Activated CD4-positive, alpha-beta T cell treated with anti-CD3 and anti-CD28 coated beads for 1 hour (primary cell): ENCODE results near the gene PARVA.
"Not testable (repeated sequence)": the region's sequence is repeated elsewhere in the genome, so short reads cannot be mapped to it uniquely, and the experiment has no call there.

Experiments
- DNase-seq: peaks from one replicate; pipeline ENCODE4 v3.0.0-alpha.2; 2020

PARVA gene, protein sequence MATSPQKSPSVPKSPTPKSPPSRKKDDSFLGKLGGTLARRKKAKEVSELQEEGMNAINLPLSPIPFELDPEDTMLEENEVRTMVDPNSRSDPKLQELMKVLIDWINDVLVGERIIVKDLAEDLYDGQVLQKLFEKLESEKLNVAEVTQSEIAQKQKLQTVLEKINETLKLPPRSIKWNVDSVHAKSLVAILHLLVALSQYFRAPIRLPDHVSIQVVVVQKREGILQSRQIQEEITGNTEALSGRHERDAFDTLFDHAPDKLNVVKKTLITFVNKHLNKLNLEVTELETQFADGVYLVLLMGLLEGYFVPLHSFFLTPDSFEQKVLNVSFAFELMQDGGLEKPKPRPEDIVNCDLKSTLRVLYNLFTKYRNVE

DNA sequence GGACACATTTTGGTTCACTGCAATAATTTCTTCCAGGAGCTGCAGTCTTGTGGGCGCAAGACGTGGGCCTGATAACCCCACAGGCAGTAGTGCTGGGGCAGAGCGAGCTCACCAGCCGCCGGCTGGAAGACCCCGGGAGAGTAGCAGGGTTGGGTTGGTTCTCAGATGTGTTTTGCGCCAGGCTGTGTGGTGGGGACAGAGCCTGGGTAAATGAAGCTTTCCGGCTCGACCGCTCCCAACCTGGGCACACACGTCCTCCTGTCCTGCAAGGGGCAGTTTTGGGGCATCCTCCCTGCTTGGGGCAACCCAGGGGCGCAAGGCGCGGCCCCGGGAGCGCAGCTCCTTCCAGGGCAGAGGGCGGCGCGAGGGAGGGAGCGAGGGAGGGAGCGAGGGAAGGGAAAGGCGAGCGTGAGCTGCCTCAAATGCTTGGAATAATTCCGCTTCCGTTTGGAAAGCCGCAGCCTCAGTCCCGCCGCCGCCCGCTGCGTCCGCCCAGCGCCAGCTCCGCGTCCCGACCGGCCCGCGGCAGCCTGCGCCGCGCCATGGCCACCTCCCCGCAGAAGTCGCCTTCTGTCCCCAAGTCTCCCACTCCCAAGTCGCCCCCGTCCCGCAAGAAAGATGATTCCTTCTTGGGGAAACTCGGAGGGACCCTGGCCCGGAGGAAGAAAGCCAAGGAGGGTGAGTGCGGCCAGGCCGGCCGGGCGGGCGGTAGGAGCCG lies at the start of gene PARVA:
Gene PARVA (plus strand): TSS at position 466 of the 718 bp plus-strand sequence. CDS start 77 bp downstream, at position 543.
- DNase-seq: no peak

GRCh38 chr11:12329169-12329568 lies 48.2 kb upstream of the PARVA start:
- DNase-seq: no peak

- no peak for DNase-seq
Observed at GRCh38 chr11:12329797-12330196, 47.6 kb upstream of the PARVA start.

DNA sequence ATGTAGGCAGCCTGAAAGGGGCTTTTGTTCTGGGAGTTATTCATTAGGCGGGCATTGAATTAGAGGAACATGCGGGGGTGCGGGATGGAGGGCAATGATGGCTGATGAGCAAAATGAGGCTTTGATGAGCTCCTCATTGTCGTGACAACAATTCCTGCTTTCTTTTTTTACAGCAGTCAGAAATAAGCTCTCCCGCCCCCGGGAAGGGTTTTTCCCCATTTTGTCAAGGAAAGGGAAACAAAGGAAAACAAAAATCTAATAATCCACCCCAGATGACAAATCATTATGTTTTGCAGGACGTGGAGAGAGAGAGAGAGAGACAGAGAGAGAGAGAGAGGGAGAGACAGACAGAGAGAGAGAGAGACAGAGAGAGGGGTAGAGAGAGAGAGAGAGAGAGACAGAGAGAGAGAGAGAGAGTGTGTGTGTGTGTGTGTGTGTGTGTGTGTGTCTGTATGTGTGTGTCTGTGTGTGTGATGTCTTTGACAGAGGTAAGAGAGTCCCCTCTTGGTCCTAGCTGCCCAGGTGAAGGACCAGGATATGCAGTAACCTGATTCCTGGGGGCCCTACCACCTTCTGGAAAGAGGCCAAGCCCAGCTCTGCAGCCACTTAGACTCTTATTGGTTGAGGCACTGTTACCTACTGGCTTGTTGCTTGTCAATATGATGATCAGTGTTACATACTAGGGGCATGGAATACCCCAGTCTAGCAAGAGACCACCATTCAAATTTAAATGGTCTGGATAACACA lies 46.7 kb upstream of the PARVA start:
- no peak for DNase-seq

GRCh38 chr11:12331239-12331874 lies 46.0 kb upstream of the PARVA start:
- peak; percentile 57 for DNase-seq

- no peak for DNase-seq
Observed at GRCh38 chr11:12343526-12343925, 33.8 kb upstream of the PARVA start.

- no peak for DNase-seq
Observed at GRCh38 chr11:12353534-12353933, 23.8 kb upstream of the PARVA start.

GRCh38 chr11:12354750-12355545 lies 22.4 kb upstream of the PARVA start:
- DNase-seq: no peak

GRCh38 chr11:12356944-12357655 lies 20.3 kb upstream of the PARVA start:
- no peak for DNase-seq

GRCh38 chr11:12357697-12358096 lies 19.7 kb upstream of the PARVA start:
- DNase-seq: not testable (repeated sequence)

DNA sequence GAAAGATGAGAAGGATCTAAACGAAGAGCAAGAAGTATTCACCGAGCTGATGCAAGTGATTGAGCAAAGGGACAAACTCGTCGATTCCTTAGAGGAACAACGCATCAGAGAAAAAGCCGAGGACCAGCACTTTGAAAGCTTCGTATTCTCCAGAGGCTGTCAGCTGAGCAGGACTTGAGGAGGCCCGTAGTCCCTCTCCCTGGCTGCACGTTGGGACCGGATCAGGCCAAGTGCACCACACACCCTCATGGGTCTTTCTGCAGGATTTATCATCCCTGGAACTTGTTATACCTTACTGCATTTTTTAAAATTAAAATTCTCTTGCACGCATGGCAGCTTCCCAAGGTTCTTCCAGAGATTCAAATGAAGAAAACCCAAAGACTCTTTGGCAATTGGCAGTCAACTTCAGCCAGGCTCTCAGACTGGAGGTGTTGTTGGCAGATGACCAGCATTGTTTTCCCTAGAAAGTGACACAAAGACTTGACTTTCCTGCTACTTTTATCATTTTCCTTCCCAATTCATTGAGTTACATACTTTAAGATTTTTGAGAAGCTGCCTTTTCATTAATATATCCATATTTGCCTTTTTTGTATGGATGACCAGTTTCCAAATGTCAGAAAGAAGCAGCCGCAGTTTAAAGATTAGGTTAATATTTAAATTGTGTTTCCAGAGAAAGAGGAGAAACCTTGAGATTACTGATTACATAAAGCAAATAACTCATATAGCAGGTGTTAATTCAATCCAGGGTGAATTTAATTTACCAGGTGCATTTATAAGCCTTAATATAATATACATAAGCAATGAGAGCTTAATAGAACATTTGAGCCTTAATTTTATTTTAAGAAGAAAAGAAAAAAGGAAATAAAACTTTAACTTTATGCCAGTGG lies 18.8 kb upstream of the PARVA start:
- DNase-seq: no peak

GRCh38 chr11:12359761-12360160 lies 17.6 kb upstream of the PARVA start:
- no peak for DNase-seq

GRCh38 chr11:12361682-12362081 lies 15.7 kb upstream of the PARVA start:
- DNase-seq: no peak

GRCh38 chr11:12362857-12363256 lies 14.5 kb upstream of the PARVA start:
- no peak for DNase-seq

DNA sequence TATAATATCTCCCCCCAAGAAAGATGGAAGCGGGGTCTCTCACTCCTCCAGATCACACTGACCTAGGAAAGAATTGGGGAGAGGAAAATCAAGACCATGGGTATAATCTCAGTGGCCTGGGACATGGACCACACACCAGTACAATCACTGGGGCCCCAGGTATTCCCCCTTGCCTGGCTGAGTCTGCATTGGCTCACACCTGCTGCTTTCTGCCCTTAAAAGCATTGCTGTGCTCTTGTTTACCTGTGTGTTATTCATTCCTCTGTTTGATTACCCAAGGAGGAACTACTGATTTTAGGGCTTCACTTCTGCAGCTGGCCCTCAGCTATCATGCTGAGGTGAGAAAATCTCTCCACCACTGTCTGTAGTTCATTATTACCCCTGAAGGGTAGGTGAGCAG lies 14.0 kb upstream of the PARVA start:
- no peak for DNase-seq

GRCh38 chr11:12365965-12366575 lies 11.3 kb upstream of the PARVA start:
- peak; percentile 28 for DNase-seq

- DNase-seq: not testable (repeated sequence)
Observed at GRCh38 chr11:12367057-12367456, 10.3 kb upstream of the PARVA start.

- no peak for DNase-seq
Observed at GRCh38 chr11:12372111-12372510, 5.3 kb upstream of the PARVA start.

DNA sequence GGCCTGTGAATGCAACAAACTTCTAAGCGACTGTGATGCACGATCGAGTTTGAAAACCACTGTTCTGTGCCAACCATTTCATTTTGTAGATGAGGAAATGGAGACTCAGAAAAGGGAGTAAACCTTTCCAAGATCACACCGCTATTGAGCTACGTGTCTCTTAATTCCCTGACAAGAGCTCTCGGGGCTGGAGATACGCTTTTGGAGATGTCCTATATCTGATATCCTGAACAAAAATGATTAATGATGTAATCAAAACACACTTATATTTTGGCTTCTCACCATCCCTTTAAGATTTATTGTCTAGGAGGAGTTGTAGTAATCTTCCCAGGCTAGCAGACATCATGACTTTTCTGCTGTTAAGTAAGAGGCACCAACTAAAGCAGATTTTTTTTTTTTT lies 1.7 kb upstream of the PARVA start:
- DNase-seq: no peak
